ENCODE results near the gene MCM5. TPM values are rescaled to one million over a fixed set of nuclear protein-coding genes. Genes with fewer than 3 reads are reported as not detected.

Gene MCM5
- total and polyA plus RNA-seq, 2 of the 13 experiments (the other 11 are each of a cell fraction or from before 2014, with no cell fraction given): 40.2 to 93.5 TPM

DNA sequence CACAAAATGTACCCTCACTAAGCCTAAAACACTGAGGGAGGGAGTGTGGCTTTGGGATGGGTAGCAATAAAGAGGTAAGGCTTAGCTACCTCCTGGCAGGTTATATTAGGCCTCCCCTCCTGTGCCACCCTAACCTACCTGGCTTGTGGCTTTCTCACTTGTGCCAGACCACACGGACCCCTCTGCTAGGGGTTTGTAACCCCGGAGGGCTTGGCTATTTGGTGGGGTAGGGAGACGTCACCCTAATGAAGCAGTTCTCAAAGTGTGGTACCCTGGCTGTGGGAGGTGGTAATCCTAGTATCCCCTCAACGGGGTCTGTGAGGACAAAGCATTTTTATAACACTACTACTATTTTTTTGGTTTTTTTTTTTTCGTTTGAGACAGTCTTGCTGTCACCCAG is 9.0 kb upstream of the MCM5 start:
- DNase-seq (ENCODE audit: low spot score) (no peak), ATAC-seq (no peak), FAIRE-seq (no peak)
- no peak overlapping the region for H3K4me3 ChIP-seq (replicated peaks in 1 of 3; ENCODE audit: insufficient read depth in 1 of 3, low read depth in 2 of 3, low read length in 3 of 3)
- CTCF ChIA-PET (ENCODE audit: low intra/inter-chr PET ratio, low total read pairs): no interaction called here
- no peaks in the 10 kb centered on the region for H3K9me3 ChIP-seq (ENCODE audit: low read length)
- intact Hi-C loops (cut with micrococcal nuclease; ENCODE audit: unreplicated experiment): no loop called here
- POLR2A ChIA-PET: no interaction called here
- H3K4me2 ChIP-seq (ENCODE audit: low read depth, low read length): no peak overlapping the region
- BruUV-seq (replicated peaks): no TSS peak
- H3K27ac ChIP-seq (ENCODE audit: extremely low read length, insufficient read depth, low read length): no peak overlapping the region
- TF ChIP-seq, protein P1, sequence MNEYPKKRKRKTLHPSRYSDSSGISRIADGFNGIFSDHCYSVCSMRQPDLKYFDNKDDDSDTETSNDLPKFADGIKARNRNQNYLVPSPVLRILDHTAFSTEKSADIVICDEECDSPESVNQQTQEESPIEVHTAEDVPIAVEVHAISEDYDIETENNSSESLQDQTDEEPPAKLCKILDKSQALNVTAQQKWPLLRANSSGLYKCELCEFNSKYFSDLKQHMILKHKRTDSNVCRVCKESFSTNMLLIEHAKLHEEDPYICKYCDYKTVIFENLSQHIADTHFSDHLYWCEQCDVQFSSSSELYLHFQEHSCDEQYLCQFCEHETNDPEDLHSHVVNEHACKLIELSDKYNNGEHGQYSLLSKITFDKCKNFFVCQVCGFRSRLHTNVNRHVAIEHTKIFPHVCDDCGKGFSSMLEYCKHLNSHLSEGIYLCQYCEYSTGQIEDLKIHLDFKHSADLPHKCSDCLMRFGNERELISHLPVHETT (CRISPR knock-in tag; conservative IDR thresholded peaks at IDR 0.05): no peak
- TF ChIP-seq ZNF446 (CRISPR knock-in tag; IDR thresholded peaks at IDR 0.05) (no peak), ZNF7 (CRISPR knock-in tag; IDR thresholded peaks at IDR 0.05) (no peak), AGO1 (IDR thresholded peaks at IDR 0.05; ENCODE audit: low read depth, low read length, poor library complexity, severe bottlenecking) (no peak), PLRG1 (conservative IDR thresholded peaks at IDR 0.05) (no peak), ZSCAN22 (CRISPR knock-in tag; IDR thresholded peaks at IDR 0.05) (no peak)
- no peaks in the 10 kb centered on the region for H4K20me1 ChIP-seq (ENCODE audit: insufficient read depth, low read length)
- peaks cover 35% of the 10 kb centered on the region for H3K4me1 ChIP-seq (ENCODE audit: insufficient read depth, low read length)
- no peaks in the 10 kb centered on the region for H3K27me3 ChIP-seq (ENCODE audit: control insufficient read depth in 1 of 2, insufficient read depth in 2 of 2, low read length in 2 of 2)
- H3K79me2 ChIP-seq (ENCODE audit: insufficient read depth, low read length): no peaks in the 10 kb centered on the region
- peaks cover 22 to 44% of the 10 kb centered on the region in 2 experiments; a peak in 4 of 5 replicates for H3K36me3 ChIP-seq (replicated peaks in 1 of 2; ENCODE audit: control insufficient read depth in 1 of 2, insufficient read depth in 2 of 2, low read length in 2 of 2)
- WGBS (ENCODE audit: low lambda C conversion rate): 71% methylated on average over 4 of the region's 5 CpGs
- in situ Hi-C loops (cut with HindIII; ENCODE audit: extremely low pct_ligation_motif_present, low pct_unique_long_range_greater_than_20kb): no loop called here
- no peak overlapping the region for H3K9ac ChIP-seq (ENCODE audit: insufficient read depth, low read depth, low read length)
- no peak overlapping the region for H2AFZ ChIP-seq (ENCODE audit: low read length)

GRCh38 chr22:35392357-35392756 is 7.6 kb upstream of the MCM5 start:
- no peaks in the 10 kb centered on the region for H3K27me3 ChIP-seq (ENCODE audit: control insufficient read depth in 1 of 2, insufficient read depth in 2 of 2, low read length in 2 of 2)
- no peaks in the 10 kb centered on the region for H3K9me3 ChIP-seq (ENCODE audit: low read length)
- ATAC-seq (no peak), FAIRE-seq (no peak), DNase-seq (ENCODE audit: low spot score) (no peak)
- no peak overlapping the region for H3K4me3 ChIP-seq (replicated peaks in 1 of 3; ENCODE audit: insufficient read depth in 1 of 3, low read depth in 2 of 3, low read length in 3 of 3)
- ChIA-PET CTCF (ENCODE audit: low intra/inter-chr PET ratio, low total read pairs) (no interaction called here), POLR2A (no interaction called here)
- H3K79me2 ChIP-seq (ENCODE audit: insufficient read depth, low read length): no peaks in the 10 kb centered on the region
- in situ Hi-C loops (cut with HindIII; ENCODE audit: extremely low pct_ligation_motif_present, low pct_unique_long_range_greater_than_20kb): no loop called here
- no peak overlapping the region for H2AFZ ChIP-seq (ENCODE audit: low read length)
- intact Hi-C loops (cut with micrococcal nuclease; ENCODE audit: unreplicated experiment): no loop called here
- no peak overlapping the region for H3K4me2 ChIP-seq (ENCODE audit: low read depth, low read length)
- H4K20me1 ChIP-seq (ENCODE audit: insufficient read depth, low read length): no peaks in the 10 kb centered on the region
- H3K27ac ChIP-seq (ENCODE audit: extremely low read length, insufficient read depth, low read length): no peak overlapping the region
- no TSS peak for BruUV-seq (replicated peaks)
- peaks cover 13 to 31% of the 10 kb centered on the region in 2 experiments; a peak in 4 of 5 replicates for H3K36me3 ChIP-seq (replicated peaks in 1 of 2; ENCODE audit: control insufficient read depth in 1 of 2, insufficient read depth in 2 of 2, low read length in 2 of 2)
- peaks cover 38% of the 10 kb centered on the region for H3K4me1 ChIP-seq (ENCODE audit: insufficient read depth, low read length)
- no peak overlapping the region for H3K9ac ChIP-seq (ENCODE audit: insufficient read depth, low read depth, low read length)
- 100% methylated on average over 2 of the region's 2 CpGs for WGBS (ENCODE audit: low lambda C conversion rate)
- TF ChIP-seq, protein P2, sequence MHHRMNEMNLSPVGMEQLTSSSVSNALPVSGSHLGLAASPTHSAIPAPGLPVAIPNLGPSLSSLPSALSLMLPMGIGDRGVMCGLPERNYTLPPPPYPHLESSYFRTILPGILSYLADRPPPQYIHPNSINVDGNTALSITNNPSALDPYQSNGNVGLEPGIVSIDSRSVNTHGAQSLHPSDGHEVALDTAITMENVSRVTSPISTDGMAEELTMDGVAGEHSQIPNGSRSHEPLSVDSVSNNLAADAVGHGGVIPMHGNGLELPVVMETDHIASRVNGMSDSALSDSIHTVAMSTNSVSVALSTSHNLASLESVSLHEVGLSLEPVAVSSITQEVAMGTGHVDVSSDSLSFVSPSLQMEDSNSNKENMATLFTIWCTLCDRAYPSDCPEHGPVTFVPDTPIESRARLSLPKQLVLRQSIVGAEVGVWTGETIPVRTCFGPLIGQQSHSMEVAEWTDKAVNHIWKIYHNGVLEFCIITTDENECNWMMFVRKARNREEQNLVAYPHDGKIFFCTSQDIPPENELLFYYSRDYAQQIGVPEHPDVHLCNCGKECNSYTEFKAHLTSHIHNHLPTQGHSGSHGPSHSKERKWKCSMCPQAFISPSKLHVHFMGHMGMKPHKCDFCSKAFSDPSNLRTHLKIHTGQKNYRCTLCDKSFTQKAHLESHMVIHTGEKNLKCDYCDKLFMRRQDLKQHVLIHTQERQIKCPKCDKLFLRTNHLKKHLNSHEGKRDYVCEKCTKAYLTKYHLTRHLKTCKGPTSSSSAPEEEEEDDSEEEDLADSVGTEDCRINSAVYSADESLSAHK (CRISPR knock-in tag; IDR thresholded peaks at IDR 0.05; ENCODE audit: borderline replicate concordance): no peak
- TF ChIP-seq ZNF747 (CRISPR knock-in tag; IDR thresholded peaks at IDR 0.05; ENCODE audit: borderline replicate concordance) (no peak), ZNF317 (CRISPR knock-in tag; IDR thresholded peaks at IDR 0.05) (no peak), ZFX (CRISPR knock-in tag; IDR thresholded peaks at IDR 0.05; ENCODE audit: low read depth) (no peak), ARID2 (CRISPR knock-in tag; IDR thresholded peaks at IDR 0.05; ENCODE audit: borderline replicate concordance) (no peak), DNMT3B (CRISPR knock-in tag; conservative IDR thresholded peaks at IDR 0.05) (no peak), FOXK1 (CRISPR knock-in tag; IDR thresholded peaks at IDR 0.05; ENCODE audit: borderline replicate concordance, low read depth) (no peak), AKAP8 (CRISPR knock-in tag; IDR thresholded peaks at IDR 0.05) (no peak), BORCS8-MEF2B (CRISPR knock-in tag; IDR thresholded peaks at IDR 0.05) (no peak), ZNF790 (CRISPR knock-in tag; IDR thresholded peaks at IDR 0.05; ENCODE audit: borderline replicate concordance) (no peak), ZSCAN30 (CRISPR knock-in tag; IDR thresholded peaks at IDR 0.05) (no peak), ZNF652 (CRISPR knock-in tag; IDR thresholded peaks at IDR 0.05; ENCODE audit: borderline replicate concordance, low read depth) (no peak)

All from HepG2 (cell line).